ENCODE measurements around the gene OR2V1. TPM values are rescaled to one million over a fixed set of nuclear protein-coding genes. Genes with fewer than 3 reads are reported as not detected.
"Not testable (repeated sequence)": the region's sequence is repeated elsewhere in the genome, so short reads cannot be mapped to it uniquely, and the experiment has no call there.

The OR2V1 gene
- total RNA-seq, 4 donors from 2014 or later: not detected

- 52 to 53% methylated on average over 3 of the region's 3 CpGs for WGBS, 2 donors
- intact Hi-C loops (cut with DNase I; ENCODE audit: low total_unique reads): no loop called here
- TF ChIP-seq POLR2A (IDR thresholded peaks at IDR 0.05) (no peak), CTCF (IDR thresholded peaks at IDR 0.05) (no peak)
- H3K4me3 ChIP-seq (ENCODE audit: low read depth, poor library complexity, severe bottlenecking): no peak overlapping the region
- DNase-seq (ENCODE audit: low spot score in 2 of 2): no peak
Observed at GRCh38 chr5:181171782-181172181, 40.8 kb upstream of the OR2V1 start.

- intact Hi-C loops (cut with DNase I; ENCODE audit: low total_unique reads): no loop called here
- TF ChIP-seq CTCF (IDR thresholded peaks at IDR 0.05): no peak
- TF ChIP-seq POLR2A (IDR thresholded peaks at IDR 0.05): no peak
- no peak overlapping the region for H3K4me3 ChIP-seq (ENCODE audit: low read depth, poor library complexity, severe bottlenecking)
- WGBS, 2 donors: 54 to 56% methylated on average over 6 of the region's 6 CpGs
- no peak for DNase-seq (ENCODE audit: low spot score in 2 of 2)
Observed at GRCh38 chr5:181170996-181171395, 40.0 kb upstream of the OR2V1 start.

- no peak overlapping the region for H3K4me3 ChIP-seq (ENCODE audit: low read depth, poor library complexity, severe bottlenecking)
- intact Hi-C loops (cut with DNase I; ENCODE audit: low total_unique reads): no loop called here
- DNase-seq (ENCODE audit: low spot score in 2 of 2): no peak
- WGBS, 2 donors: 16 to 17% methylated on average over 27 to 33 of the region's 33 CpGs
- TF ChIP-seq CTCF (IDR thresholded peaks at IDR 0.05) (no peak), POLR2A (IDR thresholded peaks at IDR 0.05) (no peak)
Observed at GRCh38 chr5:181170237-181170825, 39.4 kb upstream of the OR2V1 start.

- 5 to 11% methylated on average over 48 to 50 of the region's 50 CpGs for WGBS, 2 donors
- intact Hi-C loops (cut with DNase I; ENCODE audit: low total_unique reads); H3K4me3 ChIP-seq (ENCODE audit: low read depth, poor library complexity, severe bottlenecking): not testable (repeated sequence)
- peak in 1 of 2 donors; percentile 94 for DNase-seq (ENCODE audit: low spot score in 2 of 2)
Observed at GRCh38 chr5:181169459-181170236, 38.7 kb upstream of the OR2V1 start.

GRCh38 chr5:181168595-181169118, 37.7 kb upstream of the OR2V1 start:
- no peak for TF ChIP-seq CTCF (IDR thresholded peaks at IDR 0.05)
- TF ChIP-seq POLR2A (IDR thresholded peaks at IDR 0.05): no peak
- no peak for DNase-seq (ENCODE audit: low spot score in 2 of 2)
- no peak overlapping the region for H3K4me3 ChIP-seq (ENCODE audit: low read depth, poor library complexity, severe bottlenecking)
- intact Hi-C loops (cut with DNase I; ENCODE audit: low total_unique reads): no loop called here
- WGBS, 2 donors: 35 to 36% methylated on average over 14 of the region's 14 CpGs

GRCh38 chr5:181167814-181168488, 37.0 kb upstream of the OR2V1 start:
- H3K4me3 ChIP-seq (ENCODE audit: low read depth, poor library complexity, severe bottlenecking): no peak overlapping the region
- intact Hi-C loops (cut with DNase I; ENCODE audit: low total_unique reads): no loop called here
- TF ChIP-seq POLR2A (IDR thresholded peaks at IDR 0.05) (no peak), CTCF (IDR thresholded peaks at IDR 0.05) (no peak)
- 15 to 17% methylated on average over 11 of the region's 11 CpGs for WGBS, 2 donors
- DNase-seq (ENCODE audit: low spot score in 2 of 2): no peak
